Esophagus squamous epithelium (tissue), 4 donors: ENCODE measurements around the gene FZR1.

Source experiments
- POLR2A ChIP-seq, 4 donors: fragments of 450-650 bp; IDR thresholded peaks; one replicate each; pipeline ENCODE4 v1.6.1; 2017; ENCODE audit warnings: antibody characterized with exemption in 4 of 4, mild to moderate bottlenecking in 4 of 4, moderate library complexity in 3 of 4
- TF ChIP-seq, protein P1 (sequence below), 6 experiments: fragments of 450-650 bp in 4 of 6; fragments of 200-600 bp in 2 of 6; sonication (generic) in 2 of 6; IDR thresholded peaks; one replicate each; pipeline ENCODE4 v1.5.1; 2016 to 2019; ENCODE audit warnings: antibody characterized with exemption in 6 of 6, mild to moderate bottlenecking in 4 of 6, moderate library complexity in 4 of 6

DNA sequence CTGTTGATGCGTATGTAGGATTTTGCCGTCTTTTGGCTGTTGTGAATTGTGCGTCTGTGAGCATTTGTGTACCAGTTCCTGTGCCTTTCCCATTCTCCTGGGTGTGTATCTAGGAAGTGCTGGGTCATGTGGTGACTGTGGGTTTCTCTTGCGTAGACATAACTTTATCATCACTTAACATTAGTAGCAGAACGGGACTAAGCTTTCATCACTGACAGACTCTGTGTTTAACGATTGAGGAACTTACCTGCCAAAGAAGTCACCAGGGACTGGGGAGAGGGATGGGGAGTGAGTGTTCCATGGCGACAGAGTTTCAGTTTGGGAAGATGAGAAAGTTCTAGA, 15.0 kb downstream of the FZR1 start:
- TF ChIP-seq, protein P1, sequence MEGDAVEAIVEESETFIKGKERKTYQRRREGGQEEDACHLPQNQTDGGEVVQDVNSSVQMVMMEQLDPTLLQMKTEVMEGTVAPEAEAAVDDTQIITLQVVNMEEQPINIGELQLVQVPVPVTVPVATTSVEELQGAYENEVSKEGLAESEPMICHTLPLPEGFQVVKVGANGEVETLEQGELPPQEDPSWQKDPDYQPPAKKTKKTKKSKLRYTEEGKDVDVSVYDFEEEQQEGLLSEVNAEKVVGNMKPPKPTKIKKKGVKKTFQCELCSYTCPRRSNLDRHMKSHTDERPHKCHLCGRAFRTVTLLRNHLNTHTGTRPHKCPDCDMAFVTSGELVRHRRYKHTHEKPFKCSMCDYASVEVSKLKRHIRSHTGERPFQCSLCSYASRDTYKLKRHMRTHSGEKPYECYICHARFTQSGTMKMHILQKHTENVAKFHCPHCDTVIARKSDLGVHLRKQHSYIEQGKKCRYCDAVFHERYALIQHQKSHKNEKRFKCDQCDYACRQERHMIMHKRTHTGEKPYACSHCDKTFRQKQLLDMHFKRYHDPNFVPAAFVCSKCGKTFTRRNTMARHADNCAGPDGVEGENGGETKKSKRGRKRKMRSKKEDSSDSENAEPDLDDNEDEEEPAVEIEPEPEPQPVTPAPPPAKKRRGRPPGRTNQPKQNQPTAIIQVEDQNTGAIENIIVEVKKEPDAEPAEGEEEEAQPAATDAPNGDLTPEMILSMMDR (IDR thresholded peaks at IDR 0.05): no peak
- no peak for TF ChIP-seq POLR2A (IDR thresholded peaks at IDR 0.05)
